WI38 (cell line): ENCODE results near the gene CDS2.
"Not testable (repeated sequence)": the region's sequence is repeated elsewhere in the genome, so short reads cannot be mapped to it uniquely, and the experiment has no call there.

Source experiments
- H3K4me3 ChIP-seq: 2 replicates; pipeline ENCODE4 v1.5.1; 2011; ENCODE audit warnings: low read depth, mild to moderate bottlenecking, control low read depth, low read length
- TF ChIP-seq, protein P1 (sequence below): IDR thresholded peaks from 2 replicates; pipeline ENCODE4 v1.5.1; 2012; ENCODE audit warnings: low read depth, mild to moderate bottlenecking, control low read depth, low read length

CDS2 gene

DNA sequence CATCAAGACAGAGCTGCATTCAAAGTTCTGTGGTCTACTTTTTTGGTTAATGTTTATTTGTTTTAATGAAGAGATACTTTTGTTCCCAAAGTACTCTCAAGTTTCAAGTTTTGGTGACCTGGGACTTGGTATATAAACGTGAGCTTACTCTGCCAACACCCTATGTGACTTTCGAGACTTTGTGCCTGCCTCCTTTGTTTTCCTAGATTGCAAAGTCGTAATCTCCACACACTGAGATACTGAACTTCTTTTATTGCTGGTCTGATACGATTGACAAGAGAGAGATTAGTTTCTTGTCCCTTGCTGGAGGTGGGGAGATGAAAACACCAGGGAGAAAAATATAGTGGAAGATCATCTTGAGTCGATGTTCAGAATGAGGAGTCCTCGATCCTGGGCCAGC lies 34.9 kb upstream of the CDS2 start:
- TF ChIP-seq, protein P1, sequence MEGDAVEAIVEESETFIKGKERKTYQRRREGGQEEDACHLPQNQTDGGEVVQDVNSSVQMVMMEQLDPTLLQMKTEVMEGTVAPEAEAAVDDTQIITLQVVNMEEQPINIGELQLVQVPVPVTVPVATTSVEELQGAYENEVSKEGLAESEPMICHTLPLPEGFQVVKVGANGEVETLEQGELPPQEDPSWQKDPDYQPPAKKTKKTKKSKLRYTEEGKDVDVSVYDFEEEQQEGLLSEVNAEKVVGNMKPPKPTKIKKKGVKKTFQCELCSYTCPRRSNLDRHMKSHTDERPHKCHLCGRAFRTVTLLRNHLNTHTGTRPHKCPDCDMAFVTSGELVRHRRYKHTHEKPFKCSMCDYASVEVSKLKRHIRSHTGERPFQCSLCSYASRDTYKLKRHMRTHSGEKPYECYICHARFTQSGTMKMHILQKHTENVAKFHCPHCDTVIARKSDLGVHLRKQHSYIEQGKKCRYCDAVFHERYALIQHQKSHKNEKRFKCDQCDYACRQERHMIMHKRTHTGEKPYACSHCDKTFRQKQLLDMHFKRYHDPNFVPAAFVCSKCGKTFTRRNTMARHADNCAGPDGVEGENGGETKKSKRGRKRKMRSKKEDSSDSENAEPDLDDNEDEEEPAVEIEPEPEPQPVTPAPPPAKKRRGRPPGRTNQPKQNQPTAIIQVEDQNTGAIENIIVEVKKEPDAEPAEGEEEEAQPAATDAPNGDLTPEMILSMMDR: no peak
- H3K4me3 ChIP-seq: no peak overlapping the region

DNA sequence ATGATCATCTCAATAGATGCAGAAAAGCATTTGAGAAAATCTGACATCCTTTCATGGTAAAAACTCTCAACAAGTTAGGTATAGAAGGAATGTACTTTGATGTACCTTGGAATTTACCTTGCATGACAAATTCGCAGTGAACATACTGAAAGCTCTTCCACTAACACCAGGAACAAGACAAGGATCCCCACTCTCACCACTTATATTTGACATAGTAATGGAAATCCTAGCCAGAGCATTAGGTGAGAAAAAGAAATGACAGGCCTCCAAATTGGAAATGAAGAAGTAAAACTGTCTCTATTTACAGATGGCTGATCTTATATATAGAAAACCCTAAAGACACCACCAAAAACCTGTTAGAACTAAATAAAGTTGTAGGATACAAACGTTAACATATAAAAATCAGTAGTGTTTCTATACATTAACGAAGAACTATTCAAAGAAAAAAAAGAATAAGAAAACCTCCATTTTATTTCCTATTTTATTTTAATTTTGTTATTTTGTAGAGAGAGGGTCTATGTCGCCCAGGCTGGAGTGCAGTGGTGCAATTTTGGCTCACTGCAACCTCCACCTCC lies 34.0 kb upstream of the CDS2 start:
- TF ChIP-seq, protein P1: no peak
- no peak overlapping the region for H3K4me3 ChIP-seq

GRCh38 chr20:5095454-5095853 lies 31.4 kb upstream of the CDS2 start:
- TF ChIP-seq, protein P1: no peak
- no peak overlapping the region for H3K4me3 ChIP-seq

DNA sequence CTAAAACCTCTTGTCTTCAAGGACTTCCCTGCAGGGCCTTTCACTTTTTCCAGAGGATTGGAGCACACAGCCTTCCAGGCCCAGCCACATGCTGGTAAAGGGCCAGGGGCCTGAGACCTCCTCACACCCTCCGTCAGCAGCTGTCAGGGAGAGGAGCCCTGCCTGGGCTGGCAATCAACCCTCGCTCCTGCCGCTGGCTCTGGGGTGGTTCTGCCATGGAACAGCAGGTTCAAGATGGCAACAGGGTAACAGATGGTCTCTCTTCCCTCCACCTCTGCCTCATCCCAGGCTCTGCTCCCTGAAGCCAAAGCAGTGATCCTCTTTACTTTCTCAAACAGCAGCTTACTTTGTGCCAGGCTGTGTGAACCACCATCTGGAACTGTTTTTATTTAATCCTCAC lies 30.9 kb upstream of the CDS2 start:
- TF ChIP-seq, protein P1: no peak
- no peak overlapping the region for H3K4me3 ChIP-seq

DNA sequence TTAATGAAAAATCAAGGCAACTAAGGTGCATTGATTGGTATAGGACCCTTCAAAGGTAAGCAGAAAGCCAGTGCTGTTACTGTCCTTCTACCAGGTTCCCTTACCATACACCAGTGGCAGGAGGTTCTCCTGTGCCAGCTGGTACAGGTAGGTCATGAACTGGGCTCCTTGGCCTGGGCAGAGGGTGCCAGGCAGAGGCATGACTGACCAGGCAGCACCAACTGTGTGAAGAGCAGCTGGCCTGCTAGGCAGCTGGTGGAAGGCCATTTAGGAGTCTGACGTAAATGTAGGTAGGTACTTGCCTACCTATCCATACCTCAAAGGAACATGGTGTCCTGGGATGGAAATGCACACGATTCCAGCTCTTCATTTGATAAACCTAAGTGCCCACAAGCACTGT lies 30.3 kb upstream of the CDS2 start:
- H3K4me3 ChIP-seq: no peak overlapping the region
- TF ChIP-seq, protein P1: no peak

DNA sequence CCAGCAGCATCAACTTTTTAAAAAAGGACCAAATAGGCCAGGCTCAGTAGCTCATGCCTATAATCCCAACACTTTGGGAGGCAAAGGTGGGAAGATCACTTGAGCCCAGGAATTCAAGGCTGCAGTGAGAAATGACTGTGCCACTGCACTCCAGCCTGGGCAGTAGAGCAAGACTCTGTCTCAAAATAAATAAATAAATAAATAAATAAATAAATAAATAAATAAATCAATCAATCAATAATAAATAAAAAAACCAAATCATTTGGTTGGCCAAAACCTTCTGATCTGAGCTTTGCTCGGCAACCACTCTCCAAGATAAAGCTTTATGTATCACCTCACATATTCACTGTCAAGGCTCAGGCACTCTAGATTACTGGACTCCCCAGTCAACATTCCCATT lies 27.8 kb upstream of the CDS2 start:
- H3K4me3 ChIP-seq: not testable (repeated sequence)

DNA sequence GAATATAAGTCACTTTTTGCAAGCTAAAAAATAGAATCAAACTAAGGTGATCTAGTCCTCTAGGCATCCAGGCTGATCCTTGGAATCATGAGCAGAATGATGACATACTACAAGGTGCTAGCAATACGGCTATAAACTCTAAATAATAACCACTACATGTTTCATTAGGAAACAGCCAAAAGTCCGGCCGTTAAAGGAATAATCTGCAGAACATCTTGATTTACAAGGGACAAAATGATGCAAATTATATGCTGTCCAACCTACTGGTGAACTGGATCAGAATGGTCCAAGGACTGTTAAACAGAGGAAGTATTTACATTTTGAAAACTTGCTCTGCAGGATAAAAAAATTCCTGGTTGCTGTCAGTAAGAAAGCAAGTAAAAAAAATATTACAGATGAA lies 26.9 kb upstream of the CDS2 start:
- H3K4me3 ChIP-seq: not testable (repeated sequence)

GRCh38 chr20:5100684-5101347 lies 26.0 kb upstream of the CDS2 start:
- no peak overlapping the region for H3K4me3 ChIP-seq
- TF ChIP-seq, protein P1: peak; percentile 59
